ENCODE measurements around the gene KRTCAP2. TPM values are rescaled to one million over a fixed set of nuclear protein-coding genes. Genes with fewer than 3 reads are reported as not detected.

Gene KRTCAP2
- total RNA-seq, 4 donors from 2014 or later = 1.5 to 200 (median 62.5) TPM

GRCh38 chr1:155171836-155172731 lies 1.0 kb downstream of the KRTCAP2 start:
- TF ChIP-seq POLR2A (IDR thresholded peaks at IDR 0.05) (no peak), CTCF (IDR thresholded peaks at IDR 0.05) (no peak)
- no peaks in the 10 kb centered on the region for H3K36me3 ChIP-seq
- H3K4me3 ChIP-seq = peak overlapping the region; percentile 79 to 90
- intact Hi-C loops (cut with DNase I; ENCODE audit: low total_unique reads) = loop anchor here (2.0 kb wide), 1 partner anchor 79 kb away; no protein-coding TSS in a partner anchor
- peaks cover 0 to 14% of the 10 kb centered on the region in 2 donors for H3K4me1 ChIP-seq
- no peak for DNase-seq
- no peaks in the 10 kb centered on the region for H3K9me3 ChIP-seq
- peak overlapping the region; percentile 89 to 95 for H3K27ac ChIP-seq
- no peaks in the 10 kb centered on the region for H3K27me3 ChIP-seq

- H3K27me3 ChIP-seq = no peaks in the 10 kb centered on the region
- intact Hi-C loops (cut with DNase I; ENCODE audit: low total_unique reads) = loop anchor here (2.0 kb wide), 1 partner anchor 78 kb away; no protein-coding TSS in a partner anchor
- no peaks in the 10 kb centered on the region for H3K9me3 ChIP-seq
- TF ChIP-seq CTCF (IDR thresholded peaks at IDR 0.05) = no peak
- no peak for TF ChIP-seq POLR2A (IDR thresholded peaks at IDR 0.05)
- H3K4me3 ChIP-seq = no peak overlapping the region
- peaks cover 0 to 19% of the 10 kb centered on the region in 2 donors for H3K4me1 ChIP-seq
- H3K36me3 ChIP-seq = no peaks in the 10 kb centered on the region
- no peak overlapping the region for H3K27ac ChIP-seq
- DNase-seq = no peak
These were observed 2.3 kb downstream of the KRTCAP2 start for GRCh38 chr1:155170806-155171205.

GRCh38 chr1:155170101-155170785 lies 2.9 kb downstream of the KRTCAP2 start:
- H3K36me3 ChIP-seq = no peaks in the 10 kb centered on the region
- intact Hi-C loops (cut with DNase I; ENCODE audit: low total_unique reads) = loop anchor here (2.0 kb wide), 1 partner anchor 77 kb away; no protein-coding TSS in a partner anchor
- no peak overlapping the region for H3K4me3 ChIP-seq
- H3K27me3 ChIP-seq = no peaks in the 10 kb centered on the region
- no peak for DNase-seq
- H3K9me3 ChIP-seq = no peaks in the 10 kb centered on the region
- no peak for TF ChIP-seq CTCF (IDR thresholded peaks at IDR 0.05)
- no peak for TF ChIP-seq POLR2A (IDR thresholded peaks at IDR 0.05)
- no peak overlapping the region for H3K27ac ChIP-seq
- peaks cover 0 to 19% of the 10 kb centered on the region in 2 donors for H3K4me1 ChIP-seq

- intact Hi-C loops (cut with DNase I; ENCODE audit: low total_unique reads) = no loop called here
- Histone ChIP-seq H3K36me3 (no peaks in the 10 kb centered on the region), H3K27ac (no peak overlapping the region), H3K4me3 (no peak overlapping the region), H3K27me3 (no peaks in the 10 kb centered on the region), H3K4me1 (peaks cover 0 to 19% of the 10 kb centered on the region in 2 donors), H3K9me3 (no peaks in the 10 kb centered on the region)
- DNase-seq = no peak
- TF ChIP-seq POLR2A (IDR thresholded peaks at IDR 0.05) (no peak), CTCF (IDR thresholded peaks at IDR 0.05) (no peak)
These were observed 3.6 kb downstream of the KRTCAP2 start for GRCh38 chr1:155169541-155169940.
